Neural crest cell (in vitro differentiated cells): ENCODE results near the gene SLCO6A1. TPM values are rescaled to one million over a fixed set of nuclear protein-coding genes. Genes with fewer than 3 reads are reported as not detected.

Experiments used
- DNase-seq: peaks from one replicate; pipeline ENCODE4 v3.0.0; 2021; ENCODE audit warnings: low read depth, mixed read lengths, low spot score
- H3K27ac Mint-ChIP-seq: one replicate; pipeline ENCODE4 v1.8.0; 2021; ENCODE audit warnings: mild to moderate bottlenecking, mixed read lengths; ENCODE audit not compliant: unreplicated experiment
- H3K27me3 Mint-ChIP-seq: 2 replicates; pipeline ENCODE4 v1.8.0; 2021; ENCODE audit warnings: low read depth, mild to moderate bottlenecking, mixed read lengths
- H3K36me3 Mint-ChIP-seq: 2 replicates; pipeline ENCODE4 v1.8.0; 2021; ENCODE audit warnings: low read depth, mild to moderate bottlenecking, mixed read lengths
- H3K4me1 Mint-ChIP-seq: 2 replicates; pipeline ENCODE4 v1.8.0; 2021; ENCODE audit warnings: mixed read lengths
- H3K4me3 Mint-ChIP-seq: one replicate; pipeline ENCODE4 v1.8.0; 2021; ENCODE audit warnings: mild to moderate bottlenecking, mixed read lengths
- H3K9me3 Mint-ChIP-seq: 2 replicates; pipeline ENCODE4 v1.8.0; 2021; ENCODE audit warnings: mixed read lengths
- CTCF ChIP-seq: fragments of 200-600 bp; sonication (generic); conservative IDR thresholded peaks from 2 replicates; pipeline ENCODE4 v1.5.0; 2021; ENCODE audit warnings: antibody characterized with exemption, mild to moderate bottlenecking
- total RNA-seq: library from RNA; stranded (reverse); gene quantifications from 2 replicates; pipeline ENCODE4 v1.2.1, GENCODE V29; 2021

The SLCO6A1 gene
- total RNA-seq, 1 donor from 2014 or later, result 4.4 TPM

- Mint-ChIP-seq H3K4me3 (no peak overlapping the region), H3K27me3 (no peaks in the 10 kb centered on the region), H3K4me1 (no peaks in the 10 kb centered on the region), H3K36me3 (no peaks in the 10 kb centered on the region), H3K27ac (no peak overlapping the region), H3K9me3 (no peaks in the 10 kb centered on the region)
- no peak for TF ChIP-seq CTCF
- no peak for DNase-seq
Measured at GRCh38 chr5:102531506-102531905, 32.7 kb upstream of the SLCO6A1 start.

- no peak overlapping the region for H3K4me3 Mint-ChIP-seq
- H3K36me3 Mint-ChIP-seq, result peaks cover 4% of the 10 kb centered on the region
- H3K27me3 Mint-ChIP-seq, result no peaks in the 10 kb centered on the region
- no peaks in the 10 kb centered on the region for H3K4me1 Mint-ChIP-seq
- TF ChIP-seq CTCF, result no peak
- no peak overlapping the region for H3K27ac Mint-ChIP-seq
- no peak for DNase-seq
- peaks cover 4% of the 10 kb centered on the region for H3K9me3 Mint-ChIP-seq
Measured at GRCh38 chr5:102529447-102529846, 30.6 kb upstream of the SLCO6A1 start.

GRCh38 chr5:102529031-102529430 lies 30.2 kb upstream of the SLCO6A1 start:
- H3K4me1 Mint-ChIP-seq, result no peaks in the 10 kb centered on the region
- no peak for TF ChIP-seq CTCF
- H3K9me3 Mint-ChIP-seq, result peaks cover 8% of the 10 kb centered on the region
- H3K27me3 Mint-ChIP-seq, result no peaks in the 10 kb centered on the region
- DNase-seq, result no peak
- H3K4me3 Mint-ChIP-seq, result no peak overlapping the region
- H3K27ac Mint-ChIP-seq, result no peak overlapping the region
- H3K36me3 Mint-ChIP-seq, result peaks cover 8% of the 10 kb centered on the region

GRCh38 chr5:102528600-102528999 lies 29.8 kb upstream of the SLCO6A1 start:
- Mint-ChIP-seq H3K4me3 (no peak overlapping the region), H3K9me3 (peaks cover 9% of the 10 kb centered on the region), H3K4me1 (no peaks in the 10 kb centered on the region), H3K36me3 (peaks cover 8% of the 10 kb centered on the region), H3K27ac (no peak overlapping the region), H3K27me3 (no peaks in the 10 kb centered on the region)
- no peak for DNase-seq
- TF ChIP-seq CTCF, result no peak

GRCh38 chr5:102527547-102527946 lies 28.7 kb upstream of the SLCO6A1 start:
- no peaks in the 10 kb centered on the region for H3K4me1 Mint-ChIP-seq
- TF ChIP-seq CTCF, result no peak
- no peak overlapping the region for H3K27ac Mint-ChIP-seq
- H3K27me3 Mint-ChIP-seq, result no peaks in the 10 kb centered on the region
- H3K36me3 Mint-ChIP-seq, result peaks cover 8% of the 10 kb centered on the region
- H3K9me3 Mint-ChIP-seq, result peaks cover 9% of the 10 kb centered on the region
- DNase-seq, result no peak
- H3K4me3 Mint-ChIP-seq, result no peak overlapping the region
